KMS-11 (cell line): ENCODE measurements around the gene ATP6V0E2.

Experiments
- H2AFZ ChIP-seq: fragments of 200-600 bp; sonication (generic); 2 replicates; pipeline ENCODE4 v1.6.1; 2016; ENCODE audit warnings: antibody characterized with exemption, mixed run types, low read depth
- H3K27ac ChIP-seq: fragments of 200-600 bp; sonication (generic); 2 replicates; pipeline ENCODE4 v1.6.1; 2016; ENCODE audit warnings: mild to moderate bottlenecking, mixed run types
- H3K27me3 ChIP-seq: fragments of 200-600 bp; sonication (generic); 2 replicates; pipeline ENCODE4 v1.6.1; 2017; ENCODE audit warnings: mild to moderate bottlenecking, low read depth, mixed run types, moderate library complexity; ENCODE audit not compliant: insufficient read depth
- H3K36me3 ChIP-seq: fragments of 200-600 bp; sonication (generic); 2 replicates; pipeline ENCODE4 v1.6.1; 2017; ENCODE audit warnings: mild to moderate bottlenecking, mixed run types; ENCODE audit not compliant: insufficient read depth
- H3K4me1 ChIP-seq: fragments of 200-600 bp; sonication (generic); 2 replicates; pipeline ENCODE4 v1.6.1; 2016; ENCODE audit warnings: mild to moderate bottlenecking, low read depth, mixed run types; ENCODE audit not compliant: poor library complexity, severe bottlenecking
- H3K4me2 ChIP-seq: fragments of 200-600 bp; sonication (generic); 2 replicates; pipeline ENCODE4 v1.7.0; 2016; ENCODE audit warnings: mild to moderate bottlenecking, mixed run types
- H3K4me3 ChIP-seq: fragments of 200-600 bp; sonication (generic); IDR thresholded peaks from 2 replicates; pipeline ENCODE4 v1.6.1; 2017; ENCODE audit warnings: low read depth, low read length, mixed read lengths; ENCODE audit not compliant: insufficient read depth
- H3K79me2 ChIP-seq: fragments of 200-600 bp; sonication (generic); 2 replicates; pipeline ENCODE4 v1.6.1; 2016; ENCODE audit warnings: low read depth, mixed run types; ENCODE audit not compliant: insufficient read depth
- H3K9ac ChIP-seq: fragments of 200-600 bp; sonication (generic); 2 replicates; pipeline ENCODE4 v1.6.1; 2016; ENCODE audit warnings: mild to moderate bottlenecking, mixed run types
- H4K20me1 ChIP-seq: fragments of 200-600 bp; sonication (generic); 2 replicates; pipeline ENCODE4 v1.6.1; 2016; ENCODE audit warnings: mild to moderate bottlenecking, mixed run types; ENCODE audit not compliant: insufficient read depth
- TF ChIP-seq, protein P1 (sequence below): fragments of 200-600 bp; sonication (generic); conservative IDR thresholded peaks from 2 replicates; pipeline ENCODE4 v1.6.1; 2017; ENCODE audit warnings: low read depth, mild to moderate bottlenecking, antibody characterized with exemption, low read length, moderate library complexity, mixed read lengths

ATP6V0E2 gene

DNA sequence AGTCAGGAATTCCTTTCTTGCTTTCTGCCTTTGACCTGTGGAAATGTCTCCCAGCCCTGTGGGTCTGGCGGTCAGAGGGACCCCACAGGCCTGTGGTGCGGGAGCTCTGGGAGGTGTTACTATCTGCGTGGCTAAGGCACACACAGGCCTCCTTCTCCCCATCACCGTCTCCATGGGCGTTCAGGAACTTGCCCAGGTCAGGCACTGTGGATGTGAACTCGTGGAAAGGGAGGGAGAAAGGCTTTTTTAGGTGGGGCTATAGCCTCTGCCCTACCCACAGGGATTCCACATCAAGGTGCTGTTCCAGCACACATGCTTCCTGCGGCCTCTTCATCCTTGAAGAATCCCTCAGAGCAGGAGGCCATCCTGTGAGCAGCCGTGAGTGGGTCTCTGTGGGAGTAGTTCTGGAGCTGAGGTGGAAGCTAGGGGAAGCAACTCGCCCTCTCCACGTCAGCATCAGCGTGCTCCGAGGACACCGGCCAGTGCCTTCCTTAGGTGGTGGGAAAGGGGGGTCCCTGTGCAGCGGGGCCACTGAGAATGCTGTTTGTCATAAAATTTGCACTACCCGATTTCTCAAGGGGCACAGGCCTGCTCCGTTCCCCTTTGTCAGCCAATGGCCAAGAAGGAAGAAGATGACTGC is 7.5 kb upstream of the ATP6V0E2 start:
- H3K27ac ChIP-seq: no peak overlapping the region
- H3K36me3 ChIP-seq: no peaks in the 10 kb centered on the region
- no peak overlapping the region for H3K9ac ChIP-seq
- H4K20me1 ChIP-seq: no peaks in the 10 kb centered on the region
- no peaks in the 10 kb centered on the region for H3K79me2 ChIP-seq
- no peak overlapping the region for H2AFZ ChIP-seq
- H3K4me1 ChIP-seq: no peaks in the 10 kb centered on the region
- no peaks in the 10 kb centered on the region for H3K27me3 ChIP-seq
- no peak overlapping the region for H3K4me2 ChIP-seq
- TF ChIP-seq, protein P1, sequence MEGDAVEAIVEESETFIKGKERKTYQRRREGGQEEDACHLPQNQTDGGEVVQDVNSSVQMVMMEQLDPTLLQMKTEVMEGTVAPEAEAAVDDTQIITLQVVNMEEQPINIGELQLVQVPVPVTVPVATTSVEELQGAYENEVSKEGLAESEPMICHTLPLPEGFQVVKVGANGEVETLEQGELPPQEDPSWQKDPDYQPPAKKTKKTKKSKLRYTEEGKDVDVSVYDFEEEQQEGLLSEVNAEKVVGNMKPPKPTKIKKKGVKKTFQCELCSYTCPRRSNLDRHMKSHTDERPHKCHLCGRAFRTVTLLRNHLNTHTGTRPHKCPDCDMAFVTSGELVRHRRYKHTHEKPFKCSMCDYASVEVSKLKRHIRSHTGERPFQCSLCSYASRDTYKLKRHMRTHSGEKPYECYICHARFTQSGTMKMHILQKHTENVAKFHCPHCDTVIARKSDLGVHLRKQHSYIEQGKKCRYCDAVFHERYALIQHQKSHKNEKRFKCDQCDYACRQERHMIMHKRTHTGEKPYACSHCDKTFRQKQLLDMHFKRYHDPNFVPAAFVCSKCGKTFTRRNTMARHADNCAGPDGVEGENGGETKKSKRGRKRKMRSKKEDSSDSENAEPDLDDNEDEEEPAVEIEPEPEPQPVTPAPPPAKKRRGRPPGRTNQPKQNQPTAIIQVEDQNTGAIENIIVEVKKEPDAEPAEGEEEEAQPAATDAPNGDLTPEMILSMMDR: no peak
- no peak overlapping the region for H3K4me3 ChIP-seq

DNA sequence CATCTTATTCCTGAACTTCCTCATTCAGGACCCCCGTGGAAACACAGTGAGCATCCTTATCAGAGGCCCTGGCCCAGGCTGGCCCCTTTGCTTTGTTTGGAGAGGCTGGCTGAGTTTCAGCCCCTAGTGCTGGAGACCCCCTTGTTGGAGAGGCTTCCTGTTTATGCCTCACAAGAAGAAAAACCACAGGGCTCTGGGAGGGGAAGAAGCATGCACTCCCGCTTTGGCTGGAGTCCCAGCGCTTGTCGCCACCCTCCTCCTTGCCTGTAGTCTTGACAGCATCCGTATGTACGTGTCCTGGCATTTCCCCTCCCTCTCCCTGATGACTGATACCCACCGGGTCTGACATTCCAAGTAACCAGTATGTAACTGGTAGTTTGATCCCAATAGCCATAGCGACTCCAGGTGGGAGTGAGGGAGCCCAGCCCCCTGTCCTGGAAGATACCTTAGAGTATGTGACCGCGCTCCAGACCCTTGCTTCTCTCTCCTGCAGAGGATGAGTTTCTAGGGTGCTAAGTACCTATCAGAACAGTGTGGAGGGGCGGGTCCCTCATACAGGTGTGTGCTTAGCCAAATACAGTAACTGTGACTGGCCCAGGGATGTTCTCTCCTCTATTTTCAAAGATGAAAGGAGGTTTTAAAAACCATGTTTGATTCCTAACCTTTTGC is 6.9 kb upstream of the ATP6V0E2 start:
- H3K27ac ChIP-seq: no peak overlapping the region
- H3K27me3 ChIP-seq: no peaks in the 10 kb centered on the region
- H3K4me3 ChIP-seq: no peak overlapping the region
- no peak overlapping the region for H3K9ac ChIP-seq
- TF ChIP-seq, protein P1: no peak
- no peaks in the 10 kb centered on the region for H3K36me3 ChIP-seq
- H3K4me2 ChIP-seq: no peak overlapping the region
- no peak overlapping the region for H2AFZ ChIP-seq
- H3K4me1 ChIP-seq: no peaks in the 10 kb centered on the region
- no peaks in the 10 kb centered on the region for H4K20me1 ChIP-seq
- no peaks in the 10 kb centered on the region for H3K79me2 ChIP-seq

DNA sequence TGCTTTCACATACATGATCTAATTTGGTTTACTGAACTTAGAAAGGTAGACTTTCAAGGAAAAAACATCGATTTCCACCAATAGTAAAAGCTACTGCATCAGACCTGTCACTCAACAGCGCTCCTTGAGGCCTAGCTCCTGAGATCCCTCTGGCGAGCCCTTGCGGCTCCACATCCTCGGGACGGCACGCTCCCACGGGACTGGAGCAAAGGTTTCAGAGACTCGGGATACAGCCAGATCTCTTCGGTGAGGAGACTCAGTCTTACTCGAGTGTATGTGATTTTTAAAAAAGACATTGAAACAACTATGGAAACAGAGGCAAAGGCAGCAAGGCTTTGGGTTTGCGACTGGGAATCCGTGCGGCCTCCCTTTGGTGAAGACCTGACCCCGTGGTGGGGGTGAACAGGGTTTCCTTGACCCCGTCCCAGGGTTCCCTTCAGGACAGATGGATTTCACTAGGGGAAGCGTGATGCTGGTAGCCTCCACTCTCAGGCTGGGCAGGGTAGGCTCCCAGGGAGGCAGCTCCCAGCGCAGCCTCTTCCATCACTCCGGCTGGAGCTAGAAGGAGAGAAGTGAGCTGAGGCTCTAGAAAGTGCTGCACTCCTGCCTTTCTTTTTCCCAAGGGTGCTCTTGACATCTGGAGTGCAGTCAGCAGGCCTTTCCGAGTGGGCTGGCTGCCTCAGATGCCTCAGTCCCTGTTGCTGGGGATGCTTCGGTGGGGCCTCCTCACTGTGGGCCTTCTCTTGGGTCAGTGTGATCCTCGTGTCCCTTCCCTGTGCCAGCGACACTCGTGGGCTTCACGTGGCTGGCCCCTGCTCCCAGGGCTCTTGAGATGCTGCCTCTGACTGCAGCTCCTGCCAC is 5.8 kb upstream of the ATP6V0E2 start:
- no peaks in the 10 kb centered on the region for H4K20me1 ChIP-seq
- H3K27ac ChIP-seq: no peak overlapping the region
- H2AFZ ChIP-seq: no peak overlapping the region
- H3K4me3 ChIP-seq: no peak overlapping the region
- H3K79me2 ChIP-seq: no peaks in the 10 kb centered on the region
- H3K27me3 ChIP-seq: 0 out of 2 replicates have a peak, but pooled peaks cover 5% of the 10 kb centered on the region
- no peak overlapping the region for H3K9ac ChIP-seq
- TF ChIP-seq, protein P1: no peak
- H3K36me3 ChIP-seq: no peaks in the 10 kb centered on the region
- H3K4me1 ChIP-seq: no peaks in the 10 kb centered on the region
- no peak overlapping the region for H3K4me2 ChIP-seq

GRCh38 chr7:149868623-149869290 is 5.0 kb upstream of the ATP6V0E2 start:
- Histone ChIP-seq H3K36me3 (no peaks in the 10 kb centered on the region), H3K4me1 (no peaks in the 10 kb centered on the region), H4K20me1 (no peaks in the 10 kb centered on the region), H3K27me3 (0 out of 2 replicates have a peak, but pooled peaks cover 5% of the 10 kb centered on the region), H3K4me3 (no peak overlapping the region), H3K4me2 (no peak overlapping the region), H2AFZ (no peak overlapping the region), H3K79me2 (no peaks in the 10 kb centered on the region), H3K27ac (no peak overlapping the region), H3K9ac (no peak overlapping the region)
- TF ChIP-seq, protein P1: no peak
